Left ventricle myocardium inferior (tissue), 1 donor: ENCODE data around the gene DEFB123. TPM values are rescaled to one million over a fixed set of nuclear protein-coding genes. Genes with fewer than 3 reads are reported as not detected.
"Not testable (repeated sequence)": the region's sequence is repeated elsewhere in the genome, so short reads cannot be mapped to it uniquely, and the experiment has no call there.

Source experiments
- DNase-seq: peaks from one replicate; pipeline ENCODE4 v3.0.0-alpha.2; 2020
- H3K27ac ChIP-seq: fragments of 200-600 bp; replicated peaks from 2 replicates; pipeline ENCODE4 v1.8.0; 2021
- H3K27me3 ChIP-seq: fragments of 200-600 bp; 2 replicates; pipeline ENCODE4 v1.8.0; 2021; ENCODE audit warnings: low read depth
- H3K36me3 ChIP-seq: fragments of 200-600 bp; 2 replicates; pipeline ENCODE4 v1.8.0; 2021
- H3K4me1 ChIP-seq: fragments of 200-600 bp; 2 replicates; pipeline ENCODE4 v1.8.0; 2021
- H3K4me3 ChIP-seq: fragments of 200-600 bp; 2 replicates; pipeline ENCODE4 v1.8.0; 2021; ENCODE audit warnings: mild to moderate bottlenecking, moderate library complexity
- H3K9me3 ChIP-seq: fragments of 200-600 bp; replicated peaks from 2 replicates; pipeline ENCODE4 v1.8.0; 2021
- intact Hi-C: fragments of 100-400 bp; cut with micrococcal nuclease; formaldehyde crosslinking; loops from one replicate; pipeline ENCODE4 v1.11.0; 2022
- total RNA-seq: library from RNA; stranded (reverse); fragmentation: NEBNext Ultra II Directional; extraction: Animal tissue kit (Norgen Biotek cat#: 25700); gene quantifications from one replicate; pipeline ENCODE4 v1.2.1, GENCODE V29; 2021
- TF ChIP-seq, protein P1 (sequence below): fragments of 200-600 bp; IDR thresholded peaks from 2 replicates; pipeline ENCODE4 v1.8.0; 2021; ENCODE audit warnings: antibody characterized with exemption, mild to moderate bottlenecking, borderline replicate concordance
- donor health status: DM: no; HTN: yes; CAD: no; lungs with severe emphysema.

DEFB123 gene
- total RNA-seq, 1 donor from 2014 or later = not detected

- Histone ChIP-seq H3K4me3 (no peak overlapping the region), H3K27me3 (peaks cover 66% of the 10 kb centered on the region), H3K9me3 (no peaks in the 10 kb centered on the region), H3K4me1 (no peaks in the 10 kb centered on the region), H3K27ac (no peak overlapping the region), H3K36me3 (no peaks in the 10 kb centered on the region)
- no peak for DNase-seq
- intact Hi-C loops = no loop called here
- TF ChIP-seq, protein P1, sequence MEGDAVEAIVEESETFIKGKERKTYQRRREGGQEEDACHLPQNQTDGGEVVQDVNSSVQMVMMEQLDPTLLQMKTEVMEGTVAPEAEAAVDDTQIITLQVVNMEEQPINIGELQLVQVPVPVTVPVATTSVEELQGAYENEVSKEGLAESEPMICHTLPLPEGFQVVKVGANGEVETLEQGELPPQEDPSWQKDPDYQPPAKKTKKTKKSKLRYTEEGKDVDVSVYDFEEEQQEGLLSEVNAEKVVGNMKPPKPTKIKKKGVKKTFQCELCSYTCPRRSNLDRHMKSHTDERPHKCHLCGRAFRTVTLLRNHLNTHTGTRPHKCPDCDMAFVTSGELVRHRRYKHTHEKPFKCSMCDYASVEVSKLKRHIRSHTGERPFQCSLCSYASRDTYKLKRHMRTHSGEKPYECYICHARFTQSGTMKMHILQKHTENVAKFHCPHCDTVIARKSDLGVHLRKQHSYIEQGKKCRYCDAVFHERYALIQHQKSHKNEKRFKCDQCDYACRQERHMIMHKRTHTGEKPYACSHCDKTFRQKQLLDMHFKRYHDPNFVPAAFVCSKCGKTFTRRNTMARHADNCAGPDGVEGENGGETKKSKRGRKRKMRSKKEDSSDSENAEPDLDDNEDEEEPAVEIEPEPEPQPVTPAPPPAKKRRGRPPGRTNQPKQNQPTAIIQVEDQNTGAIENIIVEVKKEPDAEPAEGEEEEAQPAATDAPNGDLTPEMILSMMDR = no peak
These were observed 13.9 kb downstream of the DEFB123 start for GRCh38 chr20:31454361-31454760.

GRCh38 chr20:31470946-31471345 lies 30.5 kb downstream of the DEFB123 start:
- H3K27ac ChIP-seq, intact Hi-C loops, H3K36me3 ChIP-seq, H3K9me3 ChIP-seq, DNase-seq, H3K4me3 ChIP-seq: not testable (repeated sequence)
- Histone ChIP-seq H3K27me3 (peaks cover 20% of the 10 kb centered on the region), H3K4me1 (peaks cover 22% of the 10 kb centered on the region)

- Histone ChIP-seq H3K36me3 (no peaks in the 10 kb centered on the region), H3K27me3 (peaks cover 37% of the 10 kb centered on the region), H3K4me1 (peaks cover 29% of the 10 kb centered on the region), H3K9me3 (no peaks in the 10 kb centered on the region), H3K4me3 (no peak overlapping the region), H3K27ac (peak overlapping the region; percentile 74)
- intact Hi-C loops = no loop called here
- TF ChIP-seq, protein P1 = no peak
- DNase-seq = peak; percentile 34
These were observed 32.2 kb downstream of the DEFB123 start for GRCh38 chr20:31472395-31473330.

GRCh38 chr20:31473331-31474096 lies 33.1 kb downstream of the DEFB123 start:
- TF ChIP-seq, protein P1 = no peak
- H3K4me1 ChIP-seq = peaks cover 29% of the 10 kb centered on the region
- H3K9me3 ChIP-seq = no peaks in the 10 kb centered on the region
- no peak overlapping the region for H3K4me3 ChIP-seq
- no peak for DNase-seq
- H3K27me3 ChIP-seq = peaks cover 45% of the 10 kb centered on the region
- intact Hi-C loops = no loop called here
- peak overlapping the region; percentile 74 for H3K27ac ChIP-seq
- H3K36me3 ChIP-seq = no peaks in the 10 kb centered on the region

DNA sequence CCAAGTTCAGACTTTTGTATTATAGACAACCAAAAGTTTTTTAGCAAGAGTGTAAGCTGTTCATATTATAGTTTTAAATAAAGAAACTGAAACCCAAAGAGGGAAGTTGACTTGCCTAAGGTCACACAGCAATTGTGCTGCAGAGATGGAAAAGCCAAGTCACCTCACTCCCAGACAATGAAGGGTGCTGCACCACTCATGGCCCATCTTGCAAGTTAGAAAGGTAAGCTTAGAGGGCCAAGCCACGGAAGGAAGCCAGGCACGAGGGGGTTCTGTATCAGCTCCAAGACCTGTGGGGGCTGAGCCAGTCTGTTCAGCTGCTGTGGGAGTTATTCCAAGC lies 33.6 kb downstream of the DEFB123 start:
- TF ChIP-seq, protein P1 = no peak

More for the DNA sequence above, 33.6 kb downstream of the DEFB123 start:
- H3K27me3 ChIP-seq = peaks cover 51% of the 10 kb centered on the region
- peaks cover 29% of the 10 kb centered on the region for H3K4me1 ChIP-seq
- no peaks in the 10 kb centered on the region for H3K36me3 ChIP-seq
- peak overlapping the region; percentile 74 for H3K27ac ChIP-seq
- no peaks in the 10 kb centered on the region for H3K9me3 ChIP-seq
- no peak for DNase-seq
- H3K4me3 ChIP-seq = peak overlapping the region; percentile 68
- intact Hi-C loops = no loop called here
